Left colon (tissue), 2 donors: ENCODE data around the gene LRRC63. TPM values are rescaled to one million over a fixed set of nuclear protein-coding genes. Genes with fewer than 3 reads are reported as not detected.

ENCODE experiments used
- ATAC-seq: fragments of 200-7000 bp; cut with Tn5 transposase; one replicate; pipeline ENCODE4 v1.9.1; 2020; ENCODE audit warnings: mild to moderate bottlenecking, moderate library complexity
- DNase-seq, 2 donors: peaks; one replicate each; pipeline ENCODE4 v3.0.0-alpha.2; 2020
- intact Hi-C, 2 donors: fragments of 100-400 bp; cut with DNase I in 1 of 2; cut with micrococcal nuclease in 1 of 2; formaldehyde crosslinking; loops; one replicate each; pipeline versions ENCODE4 v1.11.2 to v1.14.0; 2022; cut with DNase I, micrococcal nuclease
- total RNA-seq, 2 donors: library from RNA; stranded (reverse); fragmentation: NEBNext Ultra II Directional; extraction: Animal tissue kit (Norgen Biotek cat#: 25700); gene quantifications; one replicate each; pipeline ENCODE4 v1.2.1, GENCODE V29; 2021
- donor health status: DM: no; HTN: no; CAD: no.
- donor health status: DM: yes; HTN: yes; CAD: no.

The LRRC63 gene
- total RNA-seq, 2 donors from 2014 or later: not detected

- intact Hi-C loops: no loop called here
- DNase-seq (no peak), ATAC-seq (no peak)
Measured at GRCh38 chr13:46296115-46296822, 84.5 kb downstream of the LRRC63 start.

GRCh38 chr13:46296921-46297320 lies 85.2 kb downstream of the LRRC63 start:
- intact Hi-C loops: no loop called here
- no peak for DNase-seq
- ATAC-seq: no peak

GRCh38 chr13:46297361-46297811 lies 85.7 kb downstream of the LRRC63 start:
- intact Hi-C loops: no loop called here
- ATAC-seq (no peak), DNase-seq (no peak)

DNA sequence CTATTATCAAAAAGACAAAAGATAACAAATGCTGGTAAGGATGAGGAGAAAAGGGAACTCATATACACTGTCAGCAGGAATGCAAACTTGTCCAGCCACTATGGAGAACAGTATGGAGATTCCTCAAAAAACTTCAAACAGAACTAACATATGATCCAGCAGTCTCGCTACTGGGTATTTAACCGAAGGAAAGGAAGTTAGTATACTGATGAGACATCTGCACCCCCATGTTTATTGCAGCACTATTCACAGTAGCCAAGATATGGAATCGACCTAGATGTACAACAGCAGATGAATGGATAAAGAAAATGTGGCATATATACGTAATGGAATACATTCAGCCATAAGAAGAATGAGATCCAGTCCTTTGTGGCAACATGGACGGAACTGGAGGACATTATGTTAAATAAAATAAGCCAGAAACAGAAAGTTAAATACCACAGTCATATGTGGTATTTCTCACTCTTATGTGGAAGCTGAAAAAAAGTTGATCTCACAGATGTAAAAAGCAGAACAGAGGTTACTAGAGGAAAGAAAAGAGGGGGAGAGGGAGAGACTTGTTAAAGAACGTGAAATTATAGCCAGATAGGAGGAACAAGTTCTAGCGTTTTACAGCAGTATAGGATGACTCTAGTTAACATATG lies 92.1 kb downstream of the LRRC63 start:
- intact Hi-C loops: no loop called here
- no peak for ATAC-seq
- no peak for DNase-seq

GRCh38 chr13:46304546-46304945 lies 92.8 kb downstream of the LRRC63 start:
- DNase-seq: no peak
- intact Hi-C loops: no loop called here
- ATAC-seq: no peak

DNA sequence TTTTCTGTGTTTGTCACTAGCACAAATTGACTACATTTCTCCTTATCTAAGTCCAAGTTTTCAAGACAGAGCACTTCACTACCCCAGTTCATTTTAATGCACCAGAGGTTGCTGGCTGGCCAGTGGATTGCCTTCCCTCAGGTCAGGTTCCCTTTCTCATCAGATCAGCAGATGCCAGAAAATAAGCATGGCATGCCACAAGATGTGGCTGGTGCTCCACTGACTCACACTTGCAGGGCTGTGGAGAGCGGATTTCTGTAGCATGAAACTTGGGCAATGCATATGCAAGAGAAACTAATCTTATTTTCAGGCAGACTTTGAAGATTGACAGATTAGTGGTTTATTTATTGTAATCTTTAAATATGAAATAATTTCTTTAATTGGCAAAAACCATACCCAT lies 95.8 kb downstream of the LRRC63 start:
- DNase-seq (no peak), ATAC-seq (no peak)
- intact Hi-C loops: no loop called here

- ATAC-seq (no peak), DNase-seq (no peak)
- intact Hi-C loops: no loop called here
Measured at GRCh38 chr13:46310066-46310465, 98.3 kb downstream of the LRRC63 start.

- DNase-seq: no peak
- ATAC-seq: no peak
Measured at GRCh38 chr13:46311217-46311616, 99.5 kb downstream of the LRRC63 start.

DNA sequence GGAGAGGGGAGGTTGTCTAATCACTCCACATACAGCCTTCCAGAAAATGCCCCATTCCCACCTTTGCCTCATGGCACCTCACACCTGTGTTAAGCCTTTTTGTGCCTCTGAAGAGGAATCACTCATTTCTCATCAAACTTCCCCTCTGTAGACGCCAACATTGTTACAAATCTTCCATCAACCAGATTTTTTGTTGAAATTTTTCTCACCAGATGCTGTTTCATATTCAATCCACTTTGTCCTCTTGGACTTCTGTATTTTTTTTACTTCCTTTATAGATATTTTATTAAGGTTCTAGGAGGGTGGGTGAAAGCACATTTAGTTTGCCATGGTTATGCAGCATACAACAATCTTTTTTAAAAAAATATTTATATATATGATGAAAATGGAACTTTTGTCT lies 101.3 kb downstream of the LRRC63 start:
- intact Hi-C loops: no loop called here

More at GRCh38 chr13:46311217-46311616, 99.5 kb downstream of the LRRC63 start:
- intact Hi-C loops: no loop called here

GRCh38 chr13:46313432-46314257 lies 101.9 kb downstream of the LRRC63 start:
- intact Hi-C loops: no loop called here
- no peak for DNase-seq
- ATAC-seq: no peak

More for the DNA sequence above, 101.3 kb downstream of the LRRC63 start:
- ATAC-seq: no peak
- DNase-seq: no peak

GRCh38 chr13:46314587-46314986 lies 102.9 kb downstream of the LRRC63 start:
- DNase-seq: no peak
- intact Hi-C loops: no loop called here
- no peak for ATAC-seq

DNA sequence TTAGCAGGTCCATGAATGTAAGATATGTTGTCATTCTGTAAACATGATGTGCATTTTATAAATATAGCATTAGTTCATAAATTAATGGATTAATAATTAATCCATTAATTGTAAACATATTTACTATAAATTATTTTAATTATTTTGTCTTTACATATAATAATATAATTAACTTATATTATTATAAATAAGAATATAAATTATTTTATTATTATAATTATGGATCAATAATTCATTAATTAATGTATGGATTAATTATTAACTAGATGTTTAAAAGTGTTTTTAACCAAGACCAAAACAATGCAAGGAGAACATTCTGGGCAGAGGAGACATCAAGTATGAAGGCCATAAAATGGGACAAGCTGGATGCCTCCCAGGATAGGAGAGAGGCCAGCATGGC lies 103.3 kb downstream of the LRRC63 start:
- DNase-seq (no peak), ATAC-seq (no peak)
- intact Hi-C loops: no loop called here

DNA sequence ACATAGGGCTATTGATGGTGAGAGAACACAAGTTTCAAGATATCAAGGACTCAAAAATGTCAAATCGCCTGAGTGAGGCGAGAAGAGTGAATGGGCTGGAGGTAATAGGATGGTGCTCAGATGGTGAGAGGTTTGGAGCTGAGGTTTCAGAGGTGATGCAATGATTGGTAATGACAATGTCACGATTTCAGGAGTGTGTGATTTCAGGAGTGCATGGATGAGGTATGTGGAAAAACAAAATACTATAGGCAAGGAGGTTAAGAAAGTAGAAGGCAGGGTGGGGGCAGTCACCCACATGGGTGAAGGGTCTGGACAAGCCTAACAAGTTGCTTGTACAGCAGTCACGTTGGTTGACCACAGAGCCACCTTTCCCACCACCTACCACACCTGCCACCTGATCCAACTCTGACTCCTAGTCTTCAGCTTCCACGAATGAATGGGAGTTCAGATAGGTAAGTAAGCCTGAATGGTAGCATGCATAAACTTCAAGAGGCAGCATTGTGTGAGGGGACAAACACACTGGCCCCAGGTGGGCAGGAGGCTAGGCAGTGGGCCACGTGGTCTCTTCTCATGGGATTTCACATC lies 103.9 kb downstream of the LRRC63 start:
- intact Hi-C loops: no loop called here
- DNase-seq (no peak), ATAC-seq (no peak)

DNA sequence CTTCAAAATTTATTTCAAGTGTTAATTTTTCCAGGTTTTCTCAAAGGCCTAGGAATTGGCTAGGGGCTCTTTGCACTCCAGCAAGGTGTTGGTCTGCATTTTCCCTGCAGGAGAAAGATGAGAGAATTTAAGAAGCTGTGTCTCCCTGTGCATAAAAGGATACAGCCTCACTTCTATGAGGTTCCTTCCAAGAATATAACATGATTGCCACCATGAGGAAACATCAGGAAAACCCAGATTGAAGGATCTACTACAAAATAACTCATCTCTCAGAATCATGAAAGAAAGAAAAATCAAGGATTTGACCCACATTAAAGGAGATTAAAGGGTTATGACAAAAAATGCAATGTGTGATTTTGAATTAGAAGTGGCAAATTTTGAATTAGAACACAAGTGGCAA lies 105.4 kb downstream of the LRRC63 start:
- DNase-seq (no peak), ATAC-seq (no peak)
- intact Hi-C loops: no loop called here

- intact Hi-C loops: no loop called here
- ATAC-seq: no peak
Measured at GRCh38 chr13:46318986-46319385, 107.3 kb downstream of the LRRC63 start.

DNA sequence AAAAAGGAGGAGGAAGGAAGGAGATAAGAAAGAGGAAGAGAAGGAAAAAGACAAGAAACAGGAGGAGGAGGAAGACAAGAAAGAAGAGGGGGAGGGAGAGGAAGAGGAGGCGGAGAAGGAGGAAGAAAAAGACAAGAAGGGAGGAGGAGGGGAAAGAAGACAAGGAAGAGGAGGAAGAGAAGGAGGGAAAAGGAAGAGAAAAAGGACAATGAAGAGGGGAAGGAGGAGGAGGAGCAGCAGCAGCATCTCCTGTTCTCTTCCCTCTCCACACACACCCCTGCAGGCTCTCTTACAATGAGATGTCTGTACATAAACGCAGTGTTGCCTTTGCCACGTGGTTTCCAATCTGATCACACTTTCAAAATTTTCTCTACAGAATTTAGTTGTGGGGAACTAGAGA lies 108.7 kb downstream of the LRRC63 start:
- intact Hi-C loops: no loop called here
- DNase-seq (no peak), ATAC-seq (no peak)

More at GRCh38 chr13:46318986-46319385, 107.3 kb downstream of the LRRC63 start:
- DNase-seq: no peak

DNA sequence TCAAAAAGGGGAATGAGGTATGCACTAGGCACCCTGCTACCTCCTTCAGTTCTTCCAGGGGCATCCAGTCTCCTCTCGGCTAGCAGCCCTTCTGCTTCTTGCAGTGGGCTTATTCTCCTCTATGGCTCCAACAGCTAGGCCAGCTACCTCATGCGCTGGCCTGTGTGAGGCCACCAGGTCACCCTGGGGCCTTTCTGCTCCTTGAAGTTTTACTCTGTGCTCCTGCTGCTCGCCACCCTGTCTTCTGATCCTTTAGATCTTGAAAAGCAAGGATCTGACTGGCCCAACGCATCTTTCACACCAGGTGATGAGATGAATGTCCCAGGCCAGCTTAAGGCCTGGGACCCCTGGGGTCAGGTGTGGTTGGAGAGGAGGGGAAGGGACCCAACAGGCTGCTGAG lies 109.1 kb downstream of the LRRC63 start:
- DNase-seq (no peak), ATAC-seq (no peak)
- intact Hi-C loops: no loop called here

- DNase-seq (peak in 1 of 2 donors; percentile 57), ATAC-seq (no peak)
- intact Hi-C loops: no loop called here
Measured at GRCh38 chr13:46321494-46322225, 109.9 kb downstream of the LRRC63 start.

DNA sequence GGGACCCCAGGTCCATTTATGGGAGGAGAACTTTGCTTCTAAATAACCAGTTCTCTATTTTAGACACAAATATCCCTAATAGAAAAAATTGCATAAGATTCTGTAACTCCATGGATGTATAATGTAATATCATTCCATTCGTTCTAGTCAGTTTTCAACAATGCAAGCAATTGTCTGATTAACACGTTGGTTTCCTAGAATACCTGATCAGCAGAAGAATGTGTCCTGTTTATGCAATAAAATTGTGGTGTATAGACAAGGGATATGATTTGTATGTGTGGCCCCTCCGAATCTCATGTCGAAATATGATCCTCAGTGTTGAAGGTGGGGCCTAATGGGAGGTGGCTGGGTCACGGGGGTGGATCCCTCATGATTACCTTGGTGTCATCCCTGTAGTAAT lies 113.2 kb downstream of the LRRC63 start:
- DNase-seq: no peak
- intact Hi-C loops: no loop called here
- no peak for ATAC-seq
